ENCODE results near the gene PAK5.

Gene PAK5

DNA sequence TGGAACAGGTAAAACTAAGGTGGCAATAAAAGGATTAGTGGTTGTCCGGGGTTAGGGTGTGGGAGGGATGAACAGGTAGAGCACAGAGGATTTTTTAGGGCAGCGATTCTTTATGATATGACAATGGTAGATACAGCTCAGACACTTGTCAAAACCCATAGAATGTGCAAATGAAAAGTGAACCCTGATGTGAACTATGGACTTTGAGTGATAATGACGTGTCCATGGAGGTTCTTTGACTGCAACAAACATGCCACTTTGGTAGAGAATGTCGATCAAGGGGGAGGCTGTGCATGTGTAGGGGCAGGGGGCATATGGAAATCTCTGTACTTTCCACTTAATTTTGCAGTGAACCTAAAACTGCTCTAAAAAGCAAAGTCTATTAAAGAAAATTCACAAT, 223.8 kb downstream of the PAK5 start:
- no peak for DNase-seq

DNA sequence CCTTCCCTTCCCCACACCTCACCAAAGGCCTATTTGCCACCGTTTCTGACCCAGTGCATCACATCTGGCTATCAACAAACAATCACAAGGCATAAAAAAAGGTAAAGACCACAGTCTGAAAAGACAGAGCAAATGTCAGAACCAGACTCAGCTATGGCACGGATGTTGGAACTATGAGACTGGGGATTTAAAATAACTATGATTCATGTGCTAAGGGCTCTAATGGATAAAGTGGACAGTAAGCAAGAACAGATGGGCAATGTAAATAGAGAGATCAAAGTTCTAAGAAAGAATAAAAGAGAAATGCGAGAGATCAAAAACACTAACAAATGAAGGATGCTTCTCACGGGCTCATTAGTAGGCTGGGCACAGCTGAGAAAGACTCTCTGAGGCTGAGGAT, 225.0 kb downstream of the PAK5 start:
- no peak for DNase-seq

DNA sequence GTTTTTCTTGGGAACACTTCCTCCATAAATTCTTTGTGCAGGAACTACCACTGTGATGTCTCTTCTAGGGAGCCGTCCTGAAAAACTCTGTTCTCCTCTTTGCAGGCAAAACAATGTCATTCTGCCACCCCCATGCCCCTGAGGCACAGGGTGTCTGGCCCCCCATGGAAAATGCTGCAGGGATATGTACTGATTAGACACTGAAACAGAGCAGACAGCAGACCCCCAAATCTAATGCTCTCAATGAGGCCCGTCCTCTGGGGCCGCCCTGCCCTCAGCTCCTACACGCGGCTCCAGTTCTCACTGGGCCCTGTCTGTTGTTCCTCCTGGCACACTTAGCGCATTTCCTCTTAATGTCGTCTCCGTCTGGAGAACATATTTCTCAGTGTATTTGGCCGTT, 227.0 kb downstream of the PAK5 start:
- no peak for DNase-seq

DNA sequence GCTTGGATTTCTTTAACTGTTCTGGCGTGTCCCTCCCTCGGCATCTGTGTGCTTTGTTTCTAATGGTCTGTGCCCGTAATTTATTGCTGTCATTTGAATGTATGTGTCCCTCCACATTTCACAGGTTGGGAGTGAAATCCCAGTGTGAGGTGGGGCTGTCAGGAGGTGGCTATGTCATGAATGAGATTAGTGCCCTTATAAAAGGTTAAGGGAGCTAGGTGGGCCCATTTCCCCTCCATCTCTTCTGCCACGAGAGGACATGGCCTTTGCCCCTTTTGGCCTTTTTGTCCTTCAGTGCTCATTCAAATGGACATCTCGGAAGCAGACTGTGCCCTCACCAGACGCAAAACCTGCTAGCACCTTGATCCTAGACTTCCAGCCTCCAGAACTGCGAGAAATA, 228.2 kb downstream of the PAK5 start:
- DNase-seq = no peak

DNA sequence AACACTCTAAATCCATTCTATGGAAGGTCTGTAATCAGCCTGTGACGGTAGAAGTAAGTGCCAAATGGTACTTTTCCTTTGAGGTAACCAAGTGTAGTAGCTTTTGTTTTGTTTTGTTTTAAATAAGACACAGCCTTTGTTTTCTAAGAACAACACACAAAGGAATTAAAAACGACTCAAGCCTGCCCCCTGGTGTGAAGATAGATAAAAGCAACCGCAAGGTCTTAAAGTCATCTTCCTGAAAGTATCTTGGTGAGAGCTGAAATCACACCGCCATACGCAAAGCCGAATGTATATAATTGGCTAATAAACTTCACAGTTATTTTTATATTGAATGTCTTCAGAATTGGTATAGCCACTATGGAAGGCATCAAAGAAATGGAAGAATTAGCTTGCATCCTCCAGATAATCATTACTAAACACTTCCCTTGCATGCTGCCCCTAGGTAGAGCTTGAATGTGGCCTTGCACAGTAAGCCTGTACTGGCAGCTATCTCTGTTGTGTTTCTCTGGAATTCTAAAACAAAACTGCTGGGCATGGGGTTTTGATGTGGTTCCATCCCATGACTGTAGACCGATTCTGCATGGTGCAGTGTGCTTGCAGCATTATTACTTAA, 228.9 kb downstream of the PAK5 start:
- DNase-seq = peak; percentile 61

DNA sequence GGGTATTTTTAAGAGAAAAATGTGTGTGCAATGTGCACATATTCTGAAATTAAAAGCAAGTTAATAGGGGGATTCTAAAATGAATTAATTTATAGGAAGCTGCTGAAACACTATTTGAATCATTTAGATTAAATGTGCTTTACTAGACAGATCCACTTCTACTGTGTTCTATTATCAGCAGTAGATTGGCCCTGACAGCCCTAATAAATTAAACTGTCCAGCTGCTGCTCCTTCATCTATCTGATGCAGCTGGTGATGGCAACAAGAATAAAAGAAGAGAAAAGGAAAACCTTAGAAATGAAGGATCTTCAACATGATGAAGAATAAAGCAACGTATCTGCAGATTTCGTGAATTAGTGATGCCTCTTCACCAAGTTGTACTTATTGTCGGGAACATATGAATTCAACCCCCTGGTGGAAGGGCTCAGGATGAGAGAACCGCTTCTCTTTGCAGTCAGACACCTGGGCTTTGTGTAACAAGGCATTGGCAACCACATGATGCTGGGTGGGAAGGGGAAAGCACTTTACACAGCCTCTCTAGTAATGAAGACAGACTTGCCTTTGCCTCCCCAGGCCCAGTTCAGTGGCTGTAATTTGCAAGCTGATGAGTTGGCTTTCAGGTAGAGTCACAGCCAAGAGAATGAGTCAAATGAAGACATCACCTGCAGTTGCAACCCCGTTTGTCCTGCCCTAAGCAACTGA, 230.1 kb downstream of the PAK5 start:
- DNase-seq = no peak

DNA sequence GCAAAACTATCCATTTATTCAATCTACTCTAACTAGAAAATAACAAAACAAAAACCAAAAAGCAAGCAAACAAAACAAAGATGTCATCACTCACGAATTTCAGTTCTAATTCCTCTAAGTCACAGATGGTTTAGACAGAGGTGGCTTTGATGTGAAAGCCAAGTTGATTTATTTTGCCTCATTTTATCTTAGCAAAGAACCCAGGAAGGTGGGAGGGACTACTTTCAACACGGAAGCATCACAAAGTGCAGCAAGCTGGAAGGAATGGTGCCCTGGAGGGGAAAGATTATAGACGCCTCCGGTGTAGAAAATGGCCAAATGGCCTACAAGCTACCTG, 236.1 kb downstream of the PAK5 start:
- DNase-seq = no peak

DNA sequence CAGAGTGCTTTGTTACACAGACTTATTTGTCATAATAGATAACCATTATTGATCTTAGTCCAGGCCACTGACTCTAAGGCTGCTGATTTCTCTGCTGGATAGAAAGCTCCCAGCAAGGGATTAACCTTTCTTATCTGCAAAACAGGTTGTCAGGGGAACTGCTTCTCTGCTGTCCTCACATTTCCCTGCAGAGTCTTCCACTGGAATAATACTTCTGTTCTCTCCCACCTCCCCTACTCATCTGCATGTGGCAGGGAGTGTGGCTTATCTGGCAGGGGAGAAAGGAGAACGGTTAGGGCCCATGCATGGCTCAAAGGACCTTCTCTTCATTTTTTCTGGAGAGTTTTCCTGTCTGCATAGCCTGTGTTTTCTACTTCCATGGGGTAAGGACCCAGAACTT, 238.3 kb downstream of the PAK5 start:
- no peak for DNase-seq

DNA sequence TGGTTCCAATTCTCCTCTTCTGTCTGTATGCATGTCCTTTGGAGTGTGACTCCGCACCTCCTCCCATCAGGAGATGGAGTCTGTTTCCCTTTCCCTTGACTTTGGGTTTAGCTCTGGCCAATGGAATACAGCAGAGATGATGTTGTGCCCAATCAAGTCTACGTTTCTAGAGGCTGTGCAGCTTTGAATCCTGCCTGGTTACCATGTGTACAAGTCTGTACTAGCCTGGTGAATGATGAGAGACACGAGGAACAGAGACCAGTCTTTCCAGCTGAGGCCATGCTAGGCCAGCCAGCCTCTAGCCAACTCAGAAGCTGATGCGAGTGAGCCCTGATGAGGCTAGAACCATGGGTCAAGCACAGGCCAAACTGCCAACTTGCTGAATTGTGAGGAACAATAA, 241.3 kb downstream of the PAK5 start:
- no peak for DNase-seq

DNA sequence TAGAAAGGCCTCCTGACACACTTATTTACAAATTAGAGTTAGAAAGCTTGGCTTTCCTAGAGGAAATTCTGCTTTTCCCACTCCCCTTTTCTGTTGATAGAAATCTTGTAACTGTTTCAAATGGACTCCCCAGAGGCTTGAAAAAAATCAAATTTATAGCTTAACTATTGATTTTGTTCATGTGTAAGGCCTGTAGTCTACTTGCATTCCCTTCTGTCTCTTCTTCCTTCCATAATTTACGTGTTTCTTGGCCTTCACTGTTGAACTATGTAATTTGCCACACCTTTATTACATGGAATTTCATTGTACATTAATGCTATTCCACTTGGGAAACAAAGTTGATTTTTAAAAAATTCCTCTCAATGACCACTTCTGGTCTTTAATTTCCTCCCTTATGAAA, 243.1 kb downstream of the PAK5 start:
- no peak for DNase-seq

DNA sequence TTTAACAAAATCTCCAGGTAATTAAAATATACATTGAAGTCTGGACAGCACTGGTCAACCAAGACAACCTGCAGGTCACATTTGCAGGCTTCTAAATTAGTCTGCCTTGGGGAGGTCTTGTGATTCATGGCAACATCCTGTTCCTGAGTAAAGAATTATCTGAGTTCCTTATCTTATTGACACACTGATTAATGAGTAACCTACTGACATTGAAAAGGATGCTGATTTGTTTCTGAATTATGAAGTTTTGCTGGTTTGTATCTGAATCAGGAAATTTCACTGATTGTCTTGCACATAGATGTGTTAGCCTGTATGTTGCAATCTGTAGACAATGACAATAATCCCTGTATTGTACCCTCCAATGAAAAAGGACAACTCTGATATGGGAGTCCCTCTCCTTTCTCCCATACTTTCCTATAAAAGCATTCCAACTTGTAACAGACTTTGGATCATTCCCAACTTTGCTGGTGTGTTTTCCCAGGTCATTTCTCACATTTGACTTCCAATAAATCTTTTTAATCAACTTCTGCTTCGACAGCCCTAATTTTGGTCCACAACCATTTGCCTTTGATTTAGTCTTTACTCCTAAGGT, 244.5 kb downstream of the PAK5 start:
- no peak for DNase-seq

DNA sequence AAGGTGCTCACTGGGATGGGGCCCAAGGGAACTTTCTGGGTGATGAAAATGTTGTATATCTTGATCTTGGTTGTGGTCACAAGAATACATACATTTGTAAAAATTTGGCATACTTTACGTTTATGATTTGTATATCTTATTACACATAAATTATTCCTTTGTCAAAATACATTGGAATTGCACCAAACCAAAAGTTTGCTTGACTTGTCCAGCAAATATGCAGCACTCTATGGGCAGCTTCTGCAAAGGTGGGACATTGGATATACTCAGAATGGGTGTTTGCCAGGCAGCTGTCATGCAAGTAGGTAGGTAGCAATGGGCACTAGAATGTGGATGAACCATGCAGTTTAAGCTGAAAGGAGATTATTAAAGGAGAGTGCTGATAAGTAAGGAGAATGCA, 246.5 kb downstream of the PAK5 start:
- DNase-seq = no peak

DNA sequence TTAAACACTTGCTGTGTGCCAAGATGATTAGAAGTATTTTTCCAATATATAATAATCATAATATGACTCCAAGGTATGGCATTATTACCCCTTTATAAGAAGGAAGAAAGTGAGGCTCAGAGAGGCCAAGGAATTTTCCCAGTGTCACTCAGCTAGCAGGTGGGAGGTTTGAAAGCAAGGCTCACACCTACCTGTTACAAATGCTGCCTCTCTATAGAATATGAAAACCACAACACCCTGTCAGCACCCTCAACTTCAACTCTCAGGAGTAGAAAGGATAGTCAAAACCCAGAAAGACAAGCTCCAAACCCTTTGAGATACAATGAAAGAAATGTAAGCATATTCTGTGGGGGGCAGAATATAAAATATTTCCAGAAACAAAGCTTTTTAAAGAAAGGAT, 247.8 kb downstream of the PAK5 start:
- DNase-seq = no peak

DNA sequence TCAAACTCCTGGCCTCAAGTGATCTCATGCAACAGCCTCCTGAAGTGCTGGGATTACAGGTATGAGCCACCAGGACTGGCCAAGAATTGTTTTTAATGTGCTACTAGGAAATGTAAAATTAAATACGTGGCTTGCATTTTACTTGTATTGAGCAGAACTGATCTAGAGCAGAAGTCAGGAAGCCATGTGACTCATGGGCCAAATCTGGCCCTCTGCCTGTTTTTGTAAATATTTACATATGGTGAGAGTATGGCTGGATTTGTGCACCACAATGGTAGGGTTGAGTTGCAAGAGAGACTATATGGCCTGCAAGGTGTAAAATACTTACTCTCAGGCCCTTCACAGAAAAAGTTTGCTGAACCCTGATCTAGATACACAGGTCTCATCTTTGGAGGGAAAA, 248.7 kb downstream of the PAK5 start:
- no peak for DNase-seq

DNA sequence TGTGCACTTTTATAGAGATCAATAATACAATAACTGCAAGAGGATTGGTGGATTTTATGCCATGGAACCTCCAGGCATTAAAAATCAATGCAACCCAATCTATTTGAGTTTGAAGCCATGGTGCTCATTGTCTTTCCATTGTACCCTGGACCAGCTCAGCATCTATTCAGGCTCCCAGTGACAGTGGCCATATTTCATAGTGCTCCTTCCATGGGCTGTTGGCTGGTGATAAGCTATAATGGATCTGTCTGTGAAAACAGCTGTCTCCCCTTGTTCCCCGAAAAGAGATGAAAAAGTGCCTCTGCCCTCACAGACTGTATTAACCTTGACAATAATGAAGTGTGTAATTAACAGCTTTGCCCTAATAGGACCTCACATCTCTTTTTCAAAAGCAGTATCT, 250.2 kb downstream of the PAK5 start:
- no peak for DNase-seq

DNA sequence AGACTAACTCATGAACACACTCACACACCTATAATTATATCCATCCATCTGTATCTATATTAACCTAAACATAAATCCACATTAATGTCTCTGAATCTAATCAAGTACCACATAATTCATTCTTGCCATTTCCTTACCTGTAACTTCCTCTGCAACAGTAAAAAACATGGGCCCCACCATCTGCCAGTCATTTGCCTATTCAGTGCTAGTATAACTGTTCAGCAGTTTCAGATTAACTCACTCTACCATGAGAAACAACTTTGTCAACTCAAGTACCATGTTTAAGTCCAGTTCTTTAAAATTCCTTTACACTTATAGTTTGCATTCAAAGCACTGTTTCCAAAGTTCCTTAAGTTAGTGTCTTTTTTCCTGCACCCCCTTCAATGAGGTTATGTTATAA, 255.7 kb downstream of the PAK5 start:
- DNase-seq = no peak

DNA sequence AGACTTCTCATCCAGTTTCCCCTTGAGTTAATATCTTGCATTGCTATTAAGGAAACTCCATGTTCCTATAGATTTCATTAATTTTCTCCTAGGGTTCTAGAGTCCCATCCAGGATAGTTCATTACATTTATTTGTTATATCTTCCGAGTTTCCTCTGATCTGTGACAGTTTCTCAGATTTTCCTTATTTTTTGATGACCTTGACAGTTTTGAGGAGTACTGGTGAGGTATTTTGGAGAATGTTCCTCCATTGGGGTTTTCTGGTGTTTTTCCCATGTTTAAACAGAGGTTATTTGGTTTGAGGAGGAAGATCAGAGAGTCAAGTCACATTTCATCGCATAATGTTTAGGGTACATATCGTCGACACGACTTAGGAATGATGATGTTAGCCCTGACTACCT, 256.7 kb downstream of the PAK5 start:
- DNase-seq = no peak

DNA sequence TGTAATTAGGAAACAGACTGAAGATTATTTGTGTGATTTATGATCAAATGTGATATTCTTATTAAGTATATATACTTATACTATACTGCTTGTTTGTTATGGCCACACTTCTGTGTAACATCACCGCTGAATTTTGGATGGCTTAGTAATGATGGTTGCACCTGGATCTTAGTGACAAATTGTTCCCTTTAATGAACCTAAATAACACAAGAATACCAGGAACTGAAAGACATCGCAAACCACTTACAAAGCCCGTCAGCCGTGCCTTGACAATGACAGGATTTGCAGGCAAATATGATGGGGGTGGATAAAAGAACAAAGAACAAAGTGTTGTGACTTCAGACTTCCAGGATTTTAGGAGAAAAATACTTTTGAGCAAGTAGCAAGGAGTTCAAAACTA, 257.4 kb downstream of the PAK5 start:
- no peak for DNase-seq

DNA sequence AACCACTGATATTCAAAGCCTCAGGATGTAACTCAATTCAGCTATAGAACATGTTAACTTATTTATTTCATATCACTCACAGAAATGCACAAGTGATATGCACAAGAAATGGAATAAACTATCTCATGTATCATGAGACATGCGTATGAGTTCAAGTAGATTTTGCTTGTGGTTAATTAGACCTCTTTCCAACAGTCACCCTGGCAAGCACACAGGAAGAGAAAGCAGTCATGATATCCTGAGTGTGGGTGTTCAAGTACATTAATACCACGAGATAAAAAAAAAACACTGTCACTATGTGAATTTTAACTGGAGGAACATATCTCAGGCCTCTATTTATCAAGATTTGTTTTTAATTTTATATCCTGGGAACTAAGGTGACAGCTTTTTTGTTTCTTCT, 260.3 kb downstream of the PAK5 start:
- no peak for DNase-seq

DNA sequence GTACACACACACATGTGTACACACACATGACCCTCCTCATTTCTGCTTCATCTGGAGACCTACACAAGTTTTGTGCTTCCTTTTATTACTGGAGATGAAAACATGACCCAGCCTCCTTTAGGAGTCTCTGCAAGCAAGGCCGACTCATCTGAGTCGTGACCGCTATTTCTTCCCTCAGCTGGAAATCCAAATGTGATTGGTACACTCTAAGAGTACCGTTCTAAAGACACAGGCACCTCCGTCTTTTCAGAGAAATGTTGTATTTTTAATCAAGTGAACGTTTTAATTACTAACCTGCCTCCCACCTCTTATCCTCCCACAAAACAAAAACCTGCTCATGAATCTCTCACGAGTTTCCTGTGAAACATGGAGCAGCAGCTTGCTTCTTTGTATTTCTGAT, 261.5 kb downstream of the PAK5 start:
- DNase-seq = no peak

DNA sequence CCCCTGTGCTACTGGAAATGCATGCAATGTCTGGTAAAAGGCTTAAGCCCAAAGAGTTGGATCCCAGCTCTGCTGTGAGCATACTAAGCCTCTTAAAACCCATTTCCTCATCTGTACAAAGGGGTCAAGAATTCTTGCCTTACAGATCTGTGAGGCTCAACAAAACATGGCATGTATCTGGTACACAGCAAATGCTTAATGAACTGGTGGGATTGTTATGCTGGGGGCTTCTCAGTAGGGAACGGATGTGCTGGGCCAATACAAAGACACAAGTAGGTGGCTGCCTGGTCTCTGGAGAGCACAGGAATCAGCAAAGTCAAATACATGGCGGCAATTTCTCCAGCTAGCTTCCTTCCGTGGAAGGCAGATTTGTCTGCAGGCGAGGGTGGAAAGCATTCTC, 262.2 kb downstream of the PAK5 start:
- DNase-seq = no peak

DNA sequence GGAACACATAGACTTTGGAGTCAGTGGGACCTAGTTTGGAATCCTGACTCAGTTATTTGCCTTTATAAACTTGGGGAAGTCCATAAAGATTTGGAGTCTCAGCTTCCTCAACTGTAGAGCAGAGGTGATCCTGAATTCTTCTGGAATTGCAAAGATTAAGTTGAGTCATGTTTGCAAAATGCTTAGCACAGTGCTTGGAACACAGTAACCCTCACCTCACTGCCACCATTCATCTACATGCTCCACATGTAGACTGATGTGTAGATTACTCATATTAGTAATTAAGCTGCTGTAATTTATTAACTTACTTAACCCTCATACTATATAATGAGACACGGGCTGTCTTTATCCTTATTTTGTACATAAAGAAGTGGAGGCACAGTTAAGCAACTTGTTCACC, 263.0 kb downstream of the PAK5 start:
- DNase-seq = no peak

DNA sequence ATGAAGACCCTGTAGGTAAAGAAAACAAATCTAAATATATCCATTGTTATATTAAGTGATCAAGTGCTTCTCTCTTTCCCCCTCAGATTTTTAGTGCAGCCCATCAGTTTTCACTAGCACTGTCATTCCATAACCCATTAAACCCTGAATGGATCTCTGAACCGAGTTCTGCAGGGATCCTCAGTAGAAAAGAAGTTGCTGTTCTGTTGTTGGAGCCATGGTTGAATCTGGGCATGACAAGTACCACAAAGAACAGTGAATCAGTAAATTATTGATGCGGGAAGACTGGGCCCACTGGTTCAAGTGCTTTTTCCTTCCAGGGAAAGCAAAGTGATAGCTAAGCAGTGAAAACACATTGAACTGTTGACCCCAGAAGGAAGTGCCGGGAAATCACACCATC, 264.1 kb downstream of the PAK5 start:
- no peak for DNase-seq

DNA sequence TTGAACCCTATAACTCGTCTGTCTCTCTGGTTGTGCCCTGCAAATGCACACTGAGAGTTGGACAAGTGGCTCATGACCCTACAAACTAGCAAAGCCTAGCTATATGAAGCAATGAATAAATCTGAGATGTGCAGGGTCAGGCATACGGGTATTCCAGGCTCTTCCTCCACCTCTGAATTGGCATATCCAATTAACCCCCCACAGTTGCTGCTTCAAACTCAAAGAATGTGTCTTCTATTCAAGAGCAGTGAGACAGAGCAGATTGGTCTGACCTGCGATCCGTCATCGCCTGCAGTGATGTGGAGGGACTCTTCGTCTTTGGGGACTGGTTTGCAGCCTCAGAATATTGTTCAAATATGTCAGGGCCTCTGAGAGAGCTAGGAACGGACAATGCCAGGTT, 264.7 kb downstream of the PAK5 start:
- no peak for DNase-seq
